Liver (tissue), 3 donors: ENCODE data around the gene MEX3B.

ENCODE experiments used
- FOXA2 ChIP-seq: IDR thresholded peaks from 2 replicates; pipeline ENCODE4 v1.6.1; 2016; ENCODE audit warnings: antibody characterized with exemption
- GABPA ChIP-seq, 2 donors: IDR thresholded peaks in 1 of 2; conservative IDR thresholded peaks in 1 of 2; 2 replicates each; pipeline ENCODE4 v1.6.1; 2016; ENCODE audit warnings: antibody characterized with exemption in 2 of 2, mild to moderate bottlenecking in 1 of 2, moderate library complexity in 1 of 2
- SP1 ChIP-seq: IDR thresholded peaks from 2 replicates; pipeline ENCODE4 v1.6.1; 2018; ENCODE audit warnings: antibody characterized with exemption, mild to moderate bottlenecking
- TF ChIP-seq, protein P1 (sequence below): fragments of 150-350 bp; IDR thresholded peaks from 2 replicates; pipeline ENCODE4 v1.5.1; 2017; ENCODE audit warnings: improper control_type of control experiment, low read depth, low read length; ENCODE audit not compliant: missing input control
- TF ChIP-seq, protein P2 (sequence below): IDR thresholded peaks from 2 replicates; pipeline ENCODE4 v1.6.1; 2016; ENCODE audit warnings: antibody characterized with exemption, mild to moderate bottlenecking
- donor health status: healthy.
- donor health status: healthy.

DNA sequence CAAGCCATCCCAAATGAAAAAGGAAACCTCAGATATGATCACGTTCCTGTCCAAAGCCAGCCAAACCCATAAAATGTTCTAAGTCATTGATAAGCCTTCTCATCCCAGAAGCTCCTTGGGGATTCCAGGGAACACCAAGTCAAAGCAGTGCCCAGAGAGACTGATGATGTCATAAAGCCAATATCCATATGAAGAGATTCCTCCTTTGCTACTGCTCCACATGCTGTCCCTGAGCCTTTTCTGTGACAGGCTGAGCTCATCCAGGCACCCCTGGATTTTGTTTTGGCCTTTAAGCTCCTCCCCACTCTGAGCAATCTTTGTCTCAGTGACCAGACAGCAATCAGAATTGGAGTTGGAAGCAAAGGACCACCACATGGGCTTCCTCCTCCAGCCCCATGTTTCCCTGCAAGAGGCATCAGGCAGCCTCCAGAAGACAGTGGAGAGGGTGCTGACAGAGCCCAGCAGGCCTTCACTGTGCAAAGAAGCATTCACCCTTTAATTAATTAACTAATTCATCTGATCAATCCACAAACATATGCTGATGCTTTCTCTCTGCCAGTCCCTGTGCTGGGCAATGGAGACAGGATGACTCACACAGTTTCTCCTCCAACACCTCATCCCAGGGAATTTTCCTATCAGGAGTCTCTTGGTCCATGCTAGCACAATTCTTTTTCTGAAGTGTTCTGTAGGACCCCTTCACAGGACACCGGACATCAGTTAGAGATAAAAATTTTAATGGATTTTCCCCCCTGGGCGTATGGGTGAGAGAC is 25.0 kb downstream of the MEX3B start:
- TF ChIP-seq, protein P1, sequence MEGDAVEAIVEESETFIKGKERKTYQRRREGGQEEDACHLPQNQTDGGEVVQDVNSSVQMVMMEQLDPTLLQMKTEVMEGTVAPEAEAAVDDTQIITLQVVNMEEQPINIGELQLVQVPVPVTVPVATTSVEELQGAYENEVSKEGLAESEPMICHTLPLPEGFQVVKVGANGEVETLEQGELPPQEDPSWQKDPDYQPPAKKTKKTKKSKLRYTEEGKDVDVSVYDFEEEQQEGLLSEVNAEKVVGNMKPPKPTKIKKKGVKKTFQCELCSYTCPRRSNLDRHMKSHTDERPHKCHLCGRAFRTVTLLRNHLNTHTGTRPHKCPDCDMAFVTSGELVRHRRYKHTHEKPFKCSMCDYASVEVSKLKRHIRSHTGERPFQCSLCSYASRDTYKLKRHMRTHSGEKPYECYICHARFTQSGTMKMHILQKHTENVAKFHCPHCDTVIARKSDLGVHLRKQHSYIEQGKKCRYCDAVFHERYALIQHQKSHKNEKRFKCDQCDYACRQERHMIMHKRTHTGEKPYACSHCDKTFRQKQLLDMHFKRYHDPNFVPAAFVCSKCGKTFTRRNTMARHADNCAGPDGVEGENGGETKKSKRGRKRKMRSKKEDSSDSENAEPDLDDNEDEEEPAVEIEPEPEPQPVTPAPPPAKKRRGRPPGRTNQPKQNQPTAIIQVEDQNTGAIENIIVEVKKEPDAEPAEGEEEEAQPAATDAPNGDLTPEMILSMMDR, result no peak
- TF ChIP-seq FOXA2 (no peak), GABPA (IDR thresholded peaks at IDR 0.05 in 1 of 2, conservative IDR thresholded peaks at IDR 0.05 in 1 of 2) (no peak), SP1 (no peak)
- TF ChIP-seq, protein P2, sequence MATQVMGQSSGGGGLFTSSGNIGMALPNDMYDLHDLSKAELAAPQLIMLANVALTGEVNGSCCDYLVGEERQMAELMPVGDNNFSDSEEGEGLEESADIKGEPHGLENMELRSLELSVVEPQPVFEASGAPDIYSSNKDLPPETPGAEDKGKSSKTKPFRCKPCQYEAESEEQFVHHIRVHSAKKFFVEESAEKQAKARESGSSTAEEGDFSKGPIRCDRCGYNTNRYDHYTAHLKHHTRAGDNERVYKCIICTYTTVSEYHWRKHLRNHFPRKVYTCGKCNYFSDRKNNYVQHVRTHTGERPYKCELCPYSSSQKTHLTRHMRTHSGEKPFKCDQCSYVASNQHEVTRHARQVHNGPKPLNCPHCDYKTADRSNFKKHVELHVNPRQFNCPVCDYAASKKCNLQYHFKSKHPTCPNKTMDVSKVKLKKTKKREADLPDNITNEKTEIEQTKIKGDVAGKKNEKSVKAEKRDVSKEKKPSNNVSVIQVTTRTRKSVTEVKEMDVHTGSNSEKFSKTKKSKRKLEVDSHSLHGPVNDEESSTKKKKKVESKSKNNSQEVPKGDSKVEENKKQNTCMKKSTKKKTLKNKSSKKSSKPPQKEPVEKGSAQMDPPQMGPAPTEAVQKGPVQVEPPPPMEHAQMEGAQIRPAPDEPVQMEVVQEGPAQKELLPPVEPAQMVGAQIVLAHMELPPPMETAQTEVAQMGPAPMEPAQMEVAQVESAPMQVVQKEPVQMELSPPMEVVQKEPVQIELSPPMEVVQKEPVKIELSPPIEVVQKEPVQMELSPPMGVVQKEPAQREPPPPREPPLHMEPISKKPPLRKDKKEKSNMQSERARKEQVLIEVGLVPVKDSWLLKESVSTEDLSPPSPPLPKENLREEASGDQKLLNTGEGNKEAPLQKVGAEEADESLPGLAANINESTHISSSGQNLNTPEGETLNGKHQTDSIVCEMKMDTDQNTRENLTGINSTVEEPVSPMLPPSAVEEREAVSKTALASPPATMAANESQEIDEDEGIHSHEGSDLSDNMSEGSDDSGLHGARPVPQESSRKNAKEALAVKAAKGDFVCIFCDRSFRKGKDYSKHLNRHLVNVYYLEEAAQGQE, result no peak
